Muscle of leg (tissue), 11 donors: ENCODE measurements around the gene IMMP2L. TPM values are rescaled to one million over a fixed set of nuclear protein-coding genes. Genes with fewer than 3 reads are reported as not detected.

Source experiments
- DNase-seq: peaks from one replicate; pipeline ENCODE4 v3.0.0; 2013
- H3K27ac ChIP-seq: one replicate; pipeline ENCODE4 v1.5.1; 2013; ENCODE audit warnings: mild to moderate bottlenecking, low read length, control low read depth
- H3K27me3 ChIP-seq: one replicate; pipeline ENCODE4 v1.6.1; 2013; ENCODE audit warnings: low read length; ENCODE audit not compliant: control insufficient read depth, insufficient read depth
- H3K36me3 ChIP-seq: one replicate; pipeline ENCODE4 v1.6.1; 2013; ENCODE audit warnings: low read length; ENCODE audit not compliant: control insufficient read depth, insufficient read depth
- H3K4me1 ChIP-seq: one replicate; pipeline ENCODE4 v1.6.1; 2013; ENCODE audit warnings: low read length; ENCODE audit not compliant: control insufficient read depth, insufficient read depth
- H3K4me3 ChIP-seq: one replicate; pipeline ENCODE4 v1.5.1; 2013; ENCODE audit warnings: low read length, control low read depth
- H3K9me3 ChIP-seq: replicated peaks from 2 replicates; pipeline ENCODE4 v1.6.1; 2013; ENCODE audit warnings: low read depth, low read length; ENCODE audit not compliant: control insufficient read depth
- WGBS: methylation state at CpG from one replicate; pipeline ENCODE4 v1.1.5; 2013; ENCODE audit warnings: missing lambda C conversion rate; ENCODE audit not compliant: insufficient coverage; 5-methylcytosine and 5-hydroxymethylcytosine counted together
- polyA plus RNA-seq, 8 donors: library from polyadenylated mRNA; unstranded; fragments of 120-200 nt; gene quantifications; one replicate each; pipeline versions ENCODE4 v1.2.1 to v1.2.3, GENCODE V29; 2013; ENCODE audit warnings: inconsistent platforms in 1 of 8, low replicate concordance in 1 of 8; ENCODE audit not compliant: insufficient read length in 8 of 8, insufficient read depth in 1 of 8
- total RNA-seq: library from RNA; stranded (reverse); fragments of 120-200 nt; gene quantifications from one replicate; pipeline ENCODE4 v1.2.4, GENCODE V29; 2013

IMMP2L gene
- total and polyA plus RNA-seq, 9 donors: 15.0 to 20.4 (median 17.1) TPM

GRCh38 chr7:111005445-111005844 is 556.8 kb downstream of the IMMP2L start:
- H3K27me3 ChIP-seq: no peaks in the 10 kb centered on the region
- H3K36me3 ChIP-seq: no peaks in the 10 kb centered on the region
- H3K4me1 ChIP-seq: no peaks in the 10 kb centered on the region
- H3K4me3 ChIP-seq: no peak overlapping the region
- no peak overlapping the region for H3K27ac ChIP-seq
- H3K9me3 ChIP-seq: no peaks in the 10 kb centered on the region
- no peak for DNase-seq
- WGBS: no CpG with 5 or more reads among the region's 1 CpG

- Histone ChIP-seq H3K9me3 (no peaks in the 10 kb centered on the region), H3K4me3 (no peak overlapping the region), H3K27me3 (no peaks in the 10 kb centered on the region), H3K36me3 (no peaks in the 10 kb centered on the region), H3K27ac (no peak overlapping the region), H3K4me1 (no peaks in the 10 kb centered on the region)
- no peak for DNase-seq
- no CpG with 5 or more reads among the region's 4 CpGs for WGBS
Observed at GRCh38 chr7:111004310-111004901, 557.9 kb downstream of the IMMP2L start.

GRCh38 chr7:111003883-111004282 is 558.4 kb downstream of the IMMP2L start:
- Histone ChIP-seq H3K4me1 (no peaks in the 10 kb centered on the region), H3K9me3 (no peaks in the 10 kb centered on the region), H3K4me3 (no peak overlapping the region), H3K36me3 (no peaks in the 10 kb centered on the region), H3K27me3 (no peaks in the 10 kb centered on the region), H3K27ac (no peak overlapping the region)
- no peak for DNase-seq

- WGBS: 100% methylated on average over 1 of the region's 5 CpGs
- no peak overlapping the region for H3K27ac ChIP-seq
- no peaks in the 10 kb centered on the region for H3K9me3 ChIP-seq
- H3K36me3 ChIP-seq: no peaks in the 10 kb centered on the region
- H3K4me1 ChIP-seq: no peaks in the 10 kb centered on the region
- no peak for DNase-seq
- no peaks in the 10 kb centered on the region for H3K27me3 ChIP-seq
- no peak overlapping the region for H3K4me3 ChIP-seq
Observed at GRCh38 chr7:110994028-110994967, 568.0 kb downstream of the IMMP2L start.

- Histone ChIP-seq H3K9me3 (no peaks in the 10 kb centered on the region), H3K27ac (no peak overlapping the region), H3K4me3 (no peak overlapping the region), H3K36me3 (no peaks in the 10 kb centered on the region), H3K4me1 (no peaks in the 10 kb centered on the region), H3K27me3 (no peaks in the 10 kb centered on the region)
- WGBS: 95% methylated on average over 4 of the region's 10 CpGs
- DNase-seq: no peak
Observed at GRCh38 chr7:110988890-110989501, 573.3 kb downstream of the IMMP2L start.

- no peak for DNase-seq
- H3K4me3 ChIP-seq: no peak overlapping the region
- no peaks in the 10 kb centered on the region for H3K36me3 ChIP-seq
- no CpG with 5 or more reads among the region's 2 CpGs for WGBS
- H3K27me3 ChIP-seq: no peaks in the 10 kb centered on the region
- H3K9me3 ChIP-seq: no peaks in the 10 kb centered on the region
- no peak overlapping the region for H3K27ac ChIP-seq
- H3K4me1 ChIP-seq: no peaks in the 10 kb centered on the region
Observed at GRCh38 chr7:110988348-110988747, 573.9 kb downstream of the IMMP2L start.

GRCh38 chr7:110987127-110987693 is 575.1 kb downstream of the IMMP2L start:
- H3K4me1 ChIP-seq: no peaks in the 10 kb centered on the region
- 100% methylated on average over 1 of the region's 1 CpG for WGBS
- H3K27ac ChIP-seq: no peak overlapping the region
- no peak overlapping the region for H3K4me3 ChIP-seq
- DNase-seq: no peak
- H3K27me3 ChIP-seq: no peaks in the 10 kb centered on the region
- no peaks in the 10 kb centered on the region for H3K9me3 ChIP-seq
- H3K36me3 ChIP-seq: no peaks in the 10 kb centered on the region

- no peaks in the 10 kb centered on the region for H3K27me3 ChIP-seq
- no peak overlapping the region for H3K27ac ChIP-seq
- WGBS: no CpG with 5 or more reads among the region's 3 CpGs
- H3K4me3 ChIP-seq: no peak overlapping the region
- DNase-seq: no peak
- H3K36me3 ChIP-seq: no peaks in the 10 kb centered on the region
- no peaks in the 10 kb centered on the region for H3K9me3 ChIP-seq
- no peaks in the 10 kb centered on the region for H3K4me1 ChIP-seq
Observed at GRCh38 chr7:110983822-110984456, 578.4 kb downstream of the IMMP2L start.

- no peaks in the 10 kb centered on the region for H3K27me3 ChIP-seq
- WGBS: no CpG with 5 or more reads among the region's 4 CpGs
- H3K27ac ChIP-seq: no peak overlapping the region
- no peak overlapping the region for H3K4me3 ChIP-seq
- no peaks in the 10 kb centered on the region for H3K9me3 ChIP-seq
- no peaks in the 10 kb centered on the region for H3K36me3 ChIP-seq
- no peaks in the 10 kb centered on the region for H3K4me1 ChIP-seq
- no peak for DNase-seq
Observed at GRCh38 chr7:110977127-110977737, 585.1 kb downstream of the IMMP2L start.
